H1 (cell line): ENCODE measurements around the gene SVIL. TPM values are rescaled to one million over a fixed set of nuclear protein-coding genes. Genes with fewer than 3 reads are reported as not detected.

Source experiments
- CTCF ChIA-PET: fragments of 300-600 bp; sonication (Branson Sonifier 250); formaldehyde crosslinking; loops from one replicate; lab custom pipeline; 2021; ENCODE audit not compliant: partially characterized antibody; lab: Charles Lee
- POLR2A ChIA-PET: fragments of 300-600 bp; sonication (Branson Sonifier 250); formaldehyde crosslinking; loops from one replicate; lab custom pipeline; 2021; ENCODE audit warnings: inconsistent platforms; ENCODE audit not compliant: partially characterized antibody; lab: Charles Lee
- DNase-seq, 2 experiments: peaks; one replicate each; pipeline versions ENCODE4 v3.0.0 to v3.0.0-alpha.2; 2010 to 2022; ENCODE audit warnings: low spot score in 2 of 2, low read depth in 1 of 2, mixed read lengths in 1 of 2
- FAIRE-seq: peaks from 2 replicates; lab custom pipeline; 2011; peaks lifted over from hg19 to GRCh38; lab: Jason Lieb, UNC
- H2AFZ ChIP-seq: 2 replicates; pipeline ENCODE4 v1.8.1; 2012; ENCODE audit warnings: low read length, inconsistent platforms
- H2AK5ac ChIP-seq: 2 replicates; pipeline ENCODE4 v1.6.1; 2013; ENCODE audit warnings: low read depth, low read length
- H2BK120ac ChIP-seq: replicated peaks from 2 replicates; pipeline ENCODE3; 2013; ENCODE audit warnings: low read depth, low read length, inconsistent platforms
- H2BK12ac ChIP-seq: 2 replicates; pipeline ENCODE4 v1.6.1; 2013; ENCODE audit warnings: low read depth, low read length
- H2BK15ac ChIP-seq: 2 replicates; pipeline ENCODE4 v1.6.1; 2013; ENCODE audit warnings: low read length
- H2BK20ac ChIP-seq: 2 replicates; pipeline ENCODE4 v1.6.1; 2013; ENCODE audit warnings: low read length
- H2BK5ac ChIP-seq: 2 replicates; pipeline ENCODE4 v1.6.1; 2013; ENCODE audit warnings: low read depth, low read length
- H3K14ac ChIP-seq: 2 replicates; pipeline ENCODE4 v1.6.1; 2013; ENCODE audit warnings: inconsistent platforms; ENCODE audit not compliant: insufficient read length
- H3K18ac ChIP-seq: 2 replicates; pipeline ENCODE4 v1.6.1; 2013; ENCODE audit warnings: low read length; ENCODE audit errors: extremely low read depth
- H3K23ac ChIP-seq: 2 replicates; pipeline ENCODE4 v1.6.1; 2013; ENCODE audit warnings: inconsistent platforms; ENCODE audit not compliant: insufficient read length
- H3K23me2 ChIP-seq: 2 replicates; pipeline ENCODE4 v1.6.1; 2013; ENCODE audit warnings: low read depth, low read length
- H3K27ac ChIP-seq: 2 replicates; pipeline ENCODE4 v1.6.1; 2011; ENCODE audit warnings: low read depth, low read length, inconsistent platforms
- H3K27me3 ChIP-seq, 4 experiments: replicated peaks in 1 of 4; 1 replicate in 1 of 4; 2 replicates in 3 of 4; pipeline versions ENCODE4 v1.6.1 to v1.8.1; 2011 to 2013; ENCODE audit warnings: low read length in 3 of 4, mild to moderate bottlenecking in 3 of 4, inconsistent platforms in 2 of 4, mixed read lengths in 2 of 4, moderate library complexity in 1 of 4; ENCODE audit not compliant: control insufficient read depth in 3 of 4, insufficient read depth in 3 of 4; ENCODE audit errors: extremely low read depth in 1 of 4
- H3K36me3 ChIP-seq, 4 experiments: 2 replicates each; pipeline versions ENCODE4 v1.6.1 to v1.8.1; 2011 to 2013; ENCODE audit warnings: mild to moderate bottlenecking in 4 of 4, low read length in 3 of 4, moderate library complexity in 2 of 4, control low read depth in 1 of 4, inconsistent platforms in 1 of 4; ENCODE audit not compliant: insufficient read depth in 4 of 4, control insufficient read depth in 2 of 4
- H3K4ac ChIP-seq: replicated peaks from 2 replicates; pipeline ENCODE3; 2013; ENCODE audit warnings: low read length, low read depth, mixed read lengths, inconsistent platforms; ENCODE audit not compliant: insufficient read length
- H3K4me1 ChIP-seq, 4 experiments: replicated peaks in 1 of 4; 1 replicate in 1 of 4; 2 replicates in 3 of 4; pipeline versions ENCODE4 v1.6.1 to v1.8.1; 2011 to 2013; ENCODE audit warnings: low read length in 3 of 4, inconsistent platforms in 2 of 4, mixed read lengths in 1 of 4; ENCODE audit not compliant: insufficient read depth in 4 of 4, control insufficient read depth in 3 of 4
- H3K4me2 ChIP-seq, 2 experiments: 2 replicates each; pipeline versions ENCODE4 v1.6.1 to v1.8.1; 2011 to 2013; ENCODE audit warnings: low read depth in 2 of 2, low read length in 2 of 2, control low read depth in 1 of 2, inconsistent platforms in 1 of 2, mild to moderate bottlenecking in 1 of 2; ENCODE audit not compliant: insufficient read depth in 1 of 2
- H3K4me3 ChIP-seq, 4 experiments: fragments of 200-600, 300-600 bp in 1 of 4; sonication (generic), shearing (Covaris generic), sonication (Bioruptor Twin) in 1 of 4; 2 replicates each; pipeline versions ENCODE4 v1.5.1 to v1.8.1; 2011 to 2016; ENCODE audit warnings: low read length in 4 of 4, low read depth in 3 of 4, control low read depth in 2 of 4, inconsistent platforms in 2 of 4, mild to moderate bottlenecking in 2 of 4, mixed read lengths in 1 of 4, moderate library complexity in 1 of 4; ENCODE audit not compliant: insufficient read depth in 2 of 4; ENCODE audit errors: extremely low read depth in 1 of 4
- H3K56ac ChIP-seq: replicated peaks from 2 replicates; pipeline ENCODE3; 2013; ENCODE audit warnings: low read depth, mild to moderate bottlenecking, mixed read lengths, low read length, inconsistent platforms; ENCODE audit not compliant: insufficient read length
- H3K79me1 ChIP-seq: 2 replicates; pipeline ENCODE4 v1.6.1; 2013; ENCODE audit warnings: low read depth, low read length, control low read depth
- H3K79me2 ChIP-seq, 2 experiments: 2 replicates each; pipeline versions ENCODE4 v1.6.1 to v1.8.1; 2012 to 2013; ENCODE audit warnings: low read length in 2 of 2, mild to moderate bottlenecking in 2 of 2, inconsistent platforms in 1 of 2; ENCODE audit not compliant: insufficient read depth in 2 of 2, control insufficient read depth in 1 of 2
- H3K9ac ChIP-seq, 4 experiments: replicated peaks in 1 of 4; 1 replicate in 1 of 4; 2 replicates in 3 of 4; pipeline versions ENCODE4 v1.6.1 to v1.8.1; 2011 to 2013; ENCODE audit warnings: low read depth in 3 of 4, low read length in 3 of 4, control low read depth in 2 of 4, mild to moderate bottlenecking in 2 of 4, moderate library complexity in 2 of 4, inconsistent platforms in 1 of 4; ENCODE audit errors: extremely low read depth in 1 of 4
- H3K9me3 ChIP-seq, 2 experiments: 2 replicates each; pipeline versions ENCODE4 v1.6.1 to v1.8.1; 2012 to 2013; ENCODE audit warnings: mild to moderate bottlenecking in 2 of 2, moderate library complexity in 2 of 2, control low read depth in 1 of 2, inconsistent platforms in 1 of 2, low read depth in 1 of 2, low read length in 1 of 2, mixed read lengths in 1 of 2; ENCODE audit not compliant: insufficient read depth in 2 of 2
- H4K20me1 ChIP-seq, 2 experiments: replicated peaks in 1 of 2; 2 replicates each; pipeline versions ENCODE3 to v1.8.1; 2011 to 2013; ENCODE audit warnings: inconsistent platforms in 2 of 2, low read length in 2 of 2, mild to moderate bottlenecking in 1 of 2; ENCODE audit not compliant: insufficient read depth in 2 of 2, control insufficient read depth in 1 of 2
- H4K5ac ChIP-seq: 2 replicates; pipeline ENCODE4 v1.6.1; 2013; ENCODE audit warnings: low read length, low read depth, mixed read lengths, inconsistent platforms; ENCODE audit not compliant: insufficient read length
- H4K8ac ChIP-seq: 2 replicates; pipeline ENCODE4 v1.8.0; 2013; ENCODE audit warnings: mild to moderate bottlenecking, moderate library complexity, low read length, inconsistent platforms; ENCODE audit not compliant: insufficient read depth; ENCODE audit errors: extremely low read depth
- H4K91ac ChIP-seq: replicated peaks from 2 replicates; pipeline ENCODE3; 2013; ENCODE audit warnings: low read length, mixed read lengths, inconsistent platforms; ENCODE audit not compliant: insufficient read length
- CHD2 ChIP-seq: IDR thresholded peaks from 2 replicates; pipeline ENCODE4 v1.6.1; 2012; ENCODE audit warnings: low read length, improper control_type of control experiment
- E2F6 ChIP-seq: IDR thresholded peaks from 2 replicates; pipeline ENCODE4 v1.6.1; 2012; ENCODE audit warnings: inconsistent platforms
- GTF2F1 ChIP-seq: IDR thresholded peaks from 2 replicates; pipeline ENCODE4 v1.6.1; 2012; ENCODE audit warnings: low read depth, low read length, improper control_type of control experiment, borderline replicate concordance
- KDM5A ChIP-seq: fragments of 200-600 bp; IDR thresholded peaks from 2 replicates; pipeline ENCODE4 v1.7.1; 2012; ENCODE audit warnings: mild to moderate bottlenecking, low read length, inconsistent platforms, mixed read lengths
- RBBP5 ChIP-seq: IDR thresholded peaks from 2 replicates; pipeline ENCODE4 v1.7.1; 2012; ENCODE audit warnings: low read depth, mild to moderate bottlenecking, inconsistent platforms, low read length, moderate library complexity, borderline replicate concordance
- SP2 ChIP-seq: IDR thresholded peaks from 2 replicates; pipeline ENCODE4 v1.6.1; 2012; ENCODE audit warnings: mild to moderate bottlenecking, low read length, inconsistent platforms
- TAF1 ChIP-seq: IDR thresholded peaks from 2 replicates; pipeline ENCODE4 v1.6.1; 2011; ENCODE audit warnings: mild to moderate bottlenecking, low read depth, low read length
- WGBS, 2 experiments: shearing (Covaris generic) in 1 of 2; methylation state at CpG; one replicate each; pipeline versions ENCODE4 v1.1.6 to v1.1.7; 2013 to 2015; ENCODE audit warnings: low lambda C conversion rate in 2 of 2, mixed read lengths in 2 of 2, inconsistent platforms in 1 of 2, low coverage in 1 of 2, missing lambda C conversion rate in 1 of 2; ENCODE audit not compliant: insufficient replicate concordance in 2 of 2, insufficient coverage in 1 of 2, insufficient read length in 1 of 2; ENCODE audit errors: extremely low coverage in 1 of 2, missing lambda C conversion rate in 1 of 2; 5-methylcytosine and 5-hydroxymethylcytosine counted together
- polyA plus RNA-seq, 7 experiments: library from polyadenylated mRNA; depleted of rRNA in 3 of 7; stranded (reverse) in 5 of 7; unstranded in 2 of 7; fragments of >200 nt in 5 of 7; fragments of 200-250 nt in 2 of 7; gene quantifications; 1 replicate in 5 of 7; 2 replicates in 1 of 7; 4 replicates in 1 of 7; pipeline versions ENCODE4 v1.2.1 to v1.2.3, GENCODE V29; 2011 to 2013; ENCODE audit warnings: missing spikeins in 2 of 7, mixed read lengths in 2 of 7
- total RNA-seq: library from RNA; stranded (reverse); fragmentation: NEBNext Ultra II Directional; extraction: Animal tissue kit (Norgen Biotek cat#: 25700); gene quantifications from 2 replicates; pipeline ENCODE4 v1.2.1, GENCODE V29; 2021

SVIL gene
- total and polyA plus RNA-seq, 2 of the 8 experiments (the other 6 are each of a cell fraction or from before 2014, with no cell fraction given) = 4.7 to 15.4 TPM

- H3K9me3 ChIP-seq = no peaks in the 10 kb centered on the region
- no peak overlapping the region for H4K8ac ChIP-seq
- CTCF ChIA-PET = interaction anchor here (0.9 to 5.3 kb wide), 12 partner anchors 10 to 506 kb away, joined by 3 to 25 read pairs (median 4); no protein-coding TSS in a partner anchor
- H3K23me2 ChIP-seq = no peaks in the 10 kb centered on the region
- no peak overlapping the region for H3K4me2 ChIP-seq
- H2BK120ac ChIP-seq = no peak overlapping the region
- no peak overlapping the region for H3K9ac ChIP-seq
- no peak overlapping the region for H2BK15ac ChIP-seq
- H2AFZ ChIP-seq = no peak overlapping the region
- H4K91ac ChIP-seq = no peak overlapping the region
- peaks cover 0 to 3% of the 10 kb centered on the region in 2 experiments for H4K20me1 ChIP-seq
- no peak overlapping the region for H3K56ac ChIP-seq
- no peak overlapping the region for H2AK5ac ChIP-seq
- H3K79me1 ChIP-seq = no peaks in the 10 kb centered on the region
- H3K4me3 ChIP-seq = no peak overlapping the region
- H3K36me3 ChIP-seq = peaks cover 0 to 6% (median 0%) of the 10 kb centered on the region in 4 experiments; a peak in 1 of 8 replicates
- no peaks in the 10 kb centered on the region for H3K27me3 ChIP-seq
- no peak overlapping the region for H2BK5ac ChIP-seq
- no peak overlapping the region for H3K18ac ChIP-seq
- no peak overlapping the region for H3K14ac ChIP-seq
- POLR2A ChIA-PET = interaction anchor here (1.5 kb wide), 1 partner anchor 25 kb away, joined by 5 read pairs; no protein-coding TSS in a partner anchor
- no peak overlapping the region for H2BK12ac ChIP-seq
- WGBS, 2 experiments = 60% methylated on average over 1 of the region's 1 CpG; no CpG with 5 or more reads in 1 of the 2 experiments
- DNase-seq (no peak), FAIRE-seq (no peak)
- TF ChIP-seq E2F6 (no peak), SP2 (no peak), GTF2F1 (no peak), TAF1 (no peak), KDM5A (no peak), RBBP5 (no peak), CHD2 (no peak)
- H4K5ac ChIP-seq = no peak overlapping the region
- no peak overlapping the region for H3K27ac ChIP-seq
- H2BK20ac ChIP-seq = no peak overlapping the region
- no peaks in the 10 kb centered on the region for H3K79me2 ChIP-seq
- H3K4me1 ChIP-seq = no peaks in the 10 kb centered on the region; a peak in 2 of 7 replicates
- H3K23ac ChIP-seq = no peak overlapping the region
- H3K4ac ChIP-seq = no peak overlapping the region
These were observed 163.3 kb downstream of the SVIL start for GRCh38 chr10:29471544-29471859.
